ENCODE measurements around the gene SUGCT.

Gene SUGCT

GRCh38 chr7:40470817-40471216 is 336.0 kb downstream of the SUGCT start:
- Histone ChIP-seq H3K4me3 (ENCODE audit: low read depth, low read length) (no peak overlapping the region), H3K36me3 (no peaks in the 10 kb centered on the region), H3K27me3 (ENCODE audit: insufficient read depth, low read depth, severe bottlenecking) (no peaks in the 10 kb centered on the region), H3K27ac (no peak overlapping the region), H3K9me3 (ENCODE audit: severe bottlenecking) (no peaks in the 10 kb centered on the region)
- DNase-seq = no peak
- TF ChIP-seq, protein P1, sequence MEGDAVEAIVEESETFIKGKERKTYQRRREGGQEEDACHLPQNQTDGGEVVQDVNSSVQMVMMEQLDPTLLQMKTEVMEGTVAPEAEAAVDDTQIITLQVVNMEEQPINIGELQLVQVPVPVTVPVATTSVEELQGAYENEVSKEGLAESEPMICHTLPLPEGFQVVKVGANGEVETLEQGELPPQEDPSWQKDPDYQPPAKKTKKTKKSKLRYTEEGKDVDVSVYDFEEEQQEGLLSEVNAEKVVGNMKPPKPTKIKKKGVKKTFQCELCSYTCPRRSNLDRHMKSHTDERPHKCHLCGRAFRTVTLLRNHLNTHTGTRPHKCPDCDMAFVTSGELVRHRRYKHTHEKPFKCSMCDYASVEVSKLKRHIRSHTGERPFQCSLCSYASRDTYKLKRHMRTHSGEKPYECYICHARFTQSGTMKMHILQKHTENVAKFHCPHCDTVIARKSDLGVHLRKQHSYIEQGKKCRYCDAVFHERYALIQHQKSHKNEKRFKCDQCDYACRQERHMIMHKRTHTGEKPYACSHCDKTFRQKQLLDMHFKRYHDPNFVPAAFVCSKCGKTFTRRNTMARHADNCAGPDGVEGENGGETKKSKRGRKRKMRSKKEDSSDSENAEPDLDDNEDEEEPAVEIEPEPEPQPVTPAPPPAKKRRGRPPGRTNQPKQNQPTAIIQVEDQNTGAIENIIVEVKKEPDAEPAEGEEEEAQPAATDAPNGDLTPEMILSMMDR (IDR thresholded peaks at IDR 0.05; ENCODE audit: low read depth, low read length) = no peak

DNA sequence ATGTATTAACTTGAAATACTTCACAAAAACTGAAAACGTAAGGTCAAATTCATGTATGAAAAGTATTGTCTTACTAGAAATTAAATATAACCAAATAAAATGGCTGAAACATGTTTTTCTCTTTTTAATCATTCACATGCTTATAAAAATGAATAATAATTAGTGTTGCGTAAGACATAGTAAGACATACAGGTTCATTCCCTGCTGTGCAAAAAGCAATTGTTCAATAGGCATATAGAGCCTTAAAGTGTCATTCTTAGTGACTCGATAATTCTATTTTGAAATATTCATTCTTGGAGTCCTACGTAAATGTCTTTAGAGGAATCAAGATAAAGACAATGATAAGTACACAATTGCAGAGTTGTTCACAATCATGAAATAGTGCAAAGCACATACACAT is 337.1 kb downstream of the SUGCT start:
- H3K27me3 ChIP-seq (ENCODE audit: insufficient read depth, low read depth, severe bottlenecking) = no peaks in the 10 kb centered on the region
- no peaks in the 10 kb centered on the region for H3K9me3 ChIP-seq (ENCODE audit: severe bottlenecking)
- H3K27ac ChIP-seq = no peak overlapping the region
- H3K4me3 ChIP-seq (ENCODE audit: low read depth, low read length) = no peak overlapping the region
- no peaks in the 10 kb centered on the region for H3K36me3 ChIP-seq
- DNase-seq = no peak
- TF ChIP-seq, protein P1 (IDR thresholded peaks at IDR 0.05; ENCODE audit: low read depth, low read length) = no peak

- Histone ChIP-seq H3K9me3 (ENCODE audit: severe bottlenecking) (no peaks in the 10 kb centered on the region), H3K36me3 (no peaks in the 10 kb centered on the region), H3K27ac (no peak overlapping the region), H3K27me3 (ENCODE audit: insufficient read depth, low read depth, severe bottlenecking) (no peaks in the 10 kb centered on the region), H3K4me3 (ENCODE audit: low read depth, low read length) (no peak overlapping the region)
- no peak for DNase-seq
- TF ChIP-seq, protein P1 (IDR thresholded peaks at IDR 0.05; ENCODE audit: low read depth, low read length) = no peak
Observed at GRCh38 chr7:40474790-40475680, 340.2 kb downstream of the SUGCT start.

DNA sequence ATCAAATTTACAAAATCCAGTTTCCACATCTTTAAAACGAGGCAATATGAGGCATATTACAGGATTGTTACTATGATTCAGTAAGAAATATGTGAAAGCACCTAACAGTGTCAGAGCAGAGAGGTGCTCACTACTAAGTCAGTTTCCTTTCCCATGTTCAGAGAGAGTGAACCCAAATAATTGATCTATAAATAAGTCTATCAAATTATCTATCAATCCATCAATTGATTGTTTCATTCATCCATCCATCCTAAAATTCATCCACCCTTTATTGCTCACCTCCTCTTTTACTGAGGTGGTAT is 340.8 kb downstream of the SUGCT start:
- Histone ChIP-seq H3K27me3 (ENCODE audit: insufficient read depth, low read depth, severe bottlenecking) (no peaks in the 10 kb centered on the region), H3K4me3 (ENCODE audit: low read depth, low read length) (no peak overlapping the region), H3K36me3 (no peaks in the 10 kb centered on the region), H3K27ac (no peak overlapping the region), H3K9me3 (ENCODE audit: severe bottlenecking) (no peaks in the 10 kb centered on the region)
- no peak for DNase-seq
- TF ChIP-seq, protein P1 (IDR thresholded peaks at IDR 0.05; ENCODE audit: low read depth, low read length) = no peak

GRCh38 chr7:40477094-40477493 is 342.3 kb downstream of the SUGCT start:
- no peaks in the 10 kb centered on the region for H3K27me3 ChIP-seq (ENCODE audit: insufficient read depth, low read depth, severe bottlenecking)
- no peak overlapping the region for H3K4me3 ChIP-seq (ENCODE audit: low read depth, low read length)
- no peak for DNase-seq
- no peaks in the 10 kb centered on the region for H3K36me3 ChIP-seq
- TF ChIP-seq, protein P1 (IDR thresholded peaks at IDR 0.05; ENCODE audit: low read depth, low read length) = no peak
- H3K9me3 ChIP-seq (ENCODE audit: severe bottlenecking) = no peaks in the 10 kb centered on the region
- no peak overlapping the region for H3K27ac ChIP-seq

GRCh38 chr7:40482845-40483244 is 348.0 kb downstream of the SUGCT start:
- H3K36me3 ChIP-seq = no peaks in the 10 kb centered on the region
- DNase-seq = no peak
- H3K27ac ChIP-seq = no peak overlapping the region
- no peaks in the 10 kb centered on the region for H3K9me3 ChIP-seq (ENCODE audit: severe bottlenecking)
- TF ChIP-seq, protein P1 (IDR thresholded peaks at IDR 0.05; ENCODE audit: low read depth, low read length) = no peak
- no peaks in the 10 kb centered on the region for H3K27me3 ChIP-seq (ENCODE audit: insufficient read depth, low read depth, severe bottlenecking)
- no peak overlapping the region for H3K4me3 ChIP-seq (ENCODE audit: low read depth, low read length)

Data from WERI-Rb-1 (cell line).